GM19043 (cell line): ENCODE measurements around the gene USF3.
A peak's percentile ranks its signal among the peaks of the same experiment; 100 is the strongest.

Experiments used
- ATAC-seq: cut with Tn5 transposase; IDR thresholded peaks from one replicate; pipeline ENCODE4 v1.9.1; 2021; ENCODE audit warnings: low read depth; ENCODE audit not compliant: unreplicated experiment

Gene USF3, protein sequence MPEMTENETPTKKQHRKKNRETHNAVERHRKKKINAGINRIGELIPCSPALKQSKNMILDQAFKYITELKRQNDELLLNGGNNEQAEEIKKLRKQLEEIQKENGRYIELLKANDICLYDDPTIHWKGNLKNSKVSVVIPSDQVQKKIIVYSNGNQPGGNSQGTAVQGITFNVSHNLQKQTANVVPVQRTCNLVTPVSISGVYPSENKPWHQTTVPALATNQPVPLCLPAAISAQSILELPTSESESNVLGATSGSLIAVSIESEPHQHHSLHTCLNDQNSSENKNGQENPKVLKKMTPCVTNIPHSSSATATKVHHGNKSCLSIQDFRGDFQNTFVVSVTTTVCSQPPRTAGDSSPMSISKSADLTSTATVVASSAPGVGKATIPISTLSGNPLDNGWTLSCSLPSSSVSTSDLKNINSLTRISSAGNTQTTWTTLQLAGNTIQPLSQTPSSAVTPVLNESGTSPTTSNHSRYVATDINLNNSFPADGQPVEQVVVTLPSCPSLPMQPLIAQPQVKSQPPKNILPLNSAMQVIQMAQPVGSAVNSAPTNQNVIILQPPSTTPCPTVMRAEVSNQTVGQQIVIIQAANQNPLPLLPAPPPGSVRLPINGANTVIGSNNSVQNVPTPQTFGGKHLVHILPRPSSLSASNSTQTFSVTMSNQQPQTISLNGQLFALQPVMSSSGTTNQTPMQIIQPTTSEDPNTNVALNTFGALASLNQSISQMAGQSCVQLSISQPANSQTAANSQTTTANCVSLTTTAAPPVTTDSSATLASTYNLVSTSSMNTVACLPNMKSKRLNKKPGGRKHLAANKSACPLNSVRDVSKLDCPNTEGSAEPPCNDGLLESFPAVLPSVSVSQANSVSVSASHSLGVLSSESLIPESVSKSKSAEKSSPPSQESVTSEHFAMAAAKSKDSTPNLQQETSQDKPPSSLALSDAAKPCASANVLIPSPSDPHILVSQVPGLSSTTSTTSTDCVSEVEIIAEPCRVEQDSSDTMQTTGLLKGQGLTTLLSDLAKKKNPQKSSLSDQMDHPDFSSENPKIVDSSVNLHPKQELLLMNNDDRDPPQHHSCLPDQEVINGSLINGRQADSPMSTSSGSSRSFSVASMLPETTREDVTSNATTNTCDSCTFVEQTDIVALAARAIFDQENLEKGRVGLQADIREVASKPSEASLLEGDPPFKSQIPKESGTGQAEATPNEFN (N-terminal part only)

DNA sequence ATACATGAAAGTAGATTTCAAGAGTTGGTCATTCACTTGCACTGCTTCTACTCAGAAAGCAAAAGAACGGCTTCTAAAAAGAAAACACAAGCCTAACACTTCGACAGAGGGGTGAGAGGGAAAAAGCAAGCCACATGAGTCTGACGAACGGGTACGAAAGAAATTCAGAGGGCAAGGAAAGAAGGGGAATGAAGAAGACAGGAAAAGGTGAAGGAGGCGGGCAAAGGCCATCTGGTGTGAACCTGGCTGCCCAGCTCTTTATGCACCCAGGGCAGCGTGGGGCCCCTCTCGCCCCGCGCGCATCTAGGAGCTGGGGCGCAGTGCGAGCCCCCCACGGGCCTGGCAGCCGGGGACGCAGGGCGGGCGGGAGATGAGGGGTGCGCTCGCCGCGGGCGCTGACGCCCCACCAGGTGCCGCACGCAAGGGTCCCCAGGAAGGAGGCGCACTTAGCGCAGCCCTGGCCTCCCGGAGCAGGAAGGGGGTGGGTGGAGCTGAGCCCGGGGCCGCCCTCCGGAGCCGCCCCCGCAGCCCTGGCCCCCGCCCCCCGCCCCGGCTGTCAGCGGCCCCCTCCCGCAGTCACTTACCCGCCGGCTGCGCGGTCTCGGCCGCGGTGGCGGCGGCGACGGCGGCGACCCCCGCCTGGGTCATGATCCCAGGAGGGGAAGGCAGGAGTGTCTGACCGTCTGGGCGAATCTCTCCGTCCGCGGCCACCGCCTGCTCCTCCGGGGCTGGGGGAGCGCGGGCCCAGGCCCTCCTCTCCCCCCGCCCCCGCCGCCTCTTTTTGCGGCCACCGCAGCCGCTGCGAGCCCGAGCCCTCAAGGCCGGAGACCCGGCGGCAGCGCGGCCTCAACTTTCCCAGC is at the start of gene USF3:
Gene USF3 (minus strand): TSS at position 857 of the 860 bp plus-strand sequence. CDS start 21,764 bp downstream, outside the sequence.
- peak; percentile 56 for ATAC-seq

DNA sequence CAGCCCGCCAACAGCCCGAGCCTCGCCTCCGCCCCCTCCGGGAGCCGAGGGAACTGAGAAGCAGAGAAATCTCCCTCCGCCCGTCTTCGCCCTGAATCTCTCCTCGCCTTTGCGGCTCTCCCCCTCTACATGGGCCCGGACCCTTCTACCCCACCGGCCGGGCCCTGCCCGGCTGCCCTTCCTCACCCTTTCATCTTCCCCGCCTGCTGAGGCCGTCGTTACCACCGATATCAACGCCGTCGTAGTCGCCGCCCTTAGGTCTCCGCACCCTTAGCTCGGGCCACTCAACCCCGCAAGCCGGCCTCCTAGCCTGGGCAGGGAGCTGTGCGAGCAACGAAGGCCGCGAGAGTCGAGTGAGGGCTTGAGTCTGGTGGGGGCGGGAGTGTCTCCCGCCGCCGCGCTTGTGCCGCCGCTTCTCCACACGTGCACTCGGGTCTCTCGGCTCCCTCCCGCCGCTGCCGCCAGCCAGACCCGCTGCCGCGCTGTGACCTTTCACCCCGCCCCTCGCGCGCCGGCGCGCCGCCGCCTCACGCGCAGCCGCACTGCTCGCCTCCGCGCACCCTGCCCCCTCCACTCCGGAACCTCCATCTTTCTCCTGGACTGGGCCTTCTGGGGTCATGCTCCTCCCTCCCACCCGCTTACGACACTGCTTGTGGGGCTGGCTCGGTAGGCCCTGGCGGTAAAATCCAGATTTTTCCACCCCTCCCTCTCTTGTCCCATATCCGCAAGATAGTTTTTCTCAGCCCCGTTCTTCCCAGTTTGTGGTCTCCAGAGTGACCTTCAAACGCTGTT is 49.5 kb upstream of the USF3 start, which contains the start of gene NAA50:
Gene NAA50 (minus strand): TSS at position 494 of the 792 bp plus-strand sequence. CDS start 300 bp downstream, at position 194.
- ATAC-seq: peak; percentile 38

DNA sequence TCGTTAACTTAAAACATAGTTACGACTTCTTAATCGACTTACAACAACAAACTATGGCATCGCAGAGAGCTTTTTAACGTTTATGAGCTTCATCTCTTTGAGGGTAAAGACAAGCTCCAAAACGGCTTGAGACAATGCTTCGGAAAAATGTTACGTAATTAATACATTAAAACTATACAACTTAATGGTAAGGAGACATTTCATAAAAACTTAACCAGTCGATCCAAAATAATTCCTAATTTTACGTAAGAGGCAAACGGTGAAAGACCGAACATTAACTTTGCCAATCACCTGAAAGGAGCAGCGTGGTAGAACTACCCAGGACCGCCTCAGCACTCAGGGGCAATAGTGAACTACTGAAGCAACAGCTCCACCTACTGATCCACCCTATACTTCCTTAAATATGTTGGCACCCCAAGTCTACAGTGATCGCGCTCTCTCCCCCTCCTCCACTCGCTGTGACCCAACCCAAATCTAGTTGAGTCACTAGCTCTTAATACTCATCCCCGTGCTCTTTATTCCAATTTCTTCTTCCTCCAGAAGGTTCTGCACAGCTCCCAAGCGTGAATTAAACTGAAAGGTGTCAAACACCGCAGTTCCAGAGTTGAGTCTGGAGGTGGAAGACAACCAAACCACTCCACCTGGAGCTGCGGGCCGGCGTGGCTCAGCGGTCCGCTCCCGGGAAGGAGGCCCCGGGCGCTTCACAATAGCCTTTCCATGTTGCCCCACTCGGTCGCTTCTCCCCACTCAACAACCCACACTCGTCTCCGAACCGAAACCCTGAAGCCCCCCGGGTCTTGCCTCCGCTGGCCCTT is 48.7 kb upstream of the USF3 start:
- peak; percentile 47 for ATAC-seq

DNA sequence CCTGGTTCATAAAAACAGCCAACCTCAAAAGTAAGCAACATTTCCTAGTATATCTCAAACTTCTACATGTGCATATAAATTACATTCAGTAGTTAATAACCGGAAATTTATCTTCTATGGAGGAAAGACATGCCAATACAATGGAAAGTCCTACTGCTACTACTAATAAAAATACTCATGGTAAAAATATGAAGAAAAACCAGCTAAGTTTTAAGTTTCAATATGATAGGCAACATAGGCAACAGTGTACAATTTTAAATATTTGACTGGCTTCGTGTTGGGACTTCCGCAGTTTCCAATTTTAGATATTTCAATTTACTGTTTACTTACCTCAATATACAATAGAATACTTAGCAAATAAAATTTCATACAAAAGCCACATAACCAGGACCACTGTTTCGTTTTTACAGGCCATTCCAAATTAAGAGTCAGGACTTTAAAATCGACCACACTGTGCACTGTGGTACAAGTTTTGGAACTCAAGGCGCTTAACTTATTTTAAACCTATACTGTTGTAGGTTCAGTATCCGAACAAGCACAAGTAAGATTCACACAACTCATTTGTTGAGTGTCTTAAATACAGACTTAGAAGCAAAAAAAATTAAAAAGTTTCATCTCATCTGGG is 46.7 kb upstream of the USF3 start:
- ATAC-seq: no peak

DNA sequence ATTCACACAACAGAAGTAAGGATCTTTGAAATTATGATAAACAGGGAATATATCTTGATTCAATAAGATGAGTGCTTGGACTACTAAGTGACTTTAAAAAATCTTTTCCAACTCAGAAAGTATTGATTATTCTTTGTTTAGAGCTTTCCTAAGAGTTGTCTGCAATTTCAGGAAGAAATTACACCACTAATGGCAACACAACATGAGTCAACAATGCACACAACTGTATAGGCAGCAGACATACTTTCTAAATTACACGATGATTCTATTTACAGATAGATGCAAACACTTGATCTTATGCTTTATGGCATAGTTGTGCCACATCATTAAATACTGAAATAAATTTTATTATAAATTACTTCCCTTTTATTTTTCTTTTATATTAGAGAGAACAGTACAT is 45.2 kb upstream of the USF3 start:
- ATAC-seq: no peak

DNA sequence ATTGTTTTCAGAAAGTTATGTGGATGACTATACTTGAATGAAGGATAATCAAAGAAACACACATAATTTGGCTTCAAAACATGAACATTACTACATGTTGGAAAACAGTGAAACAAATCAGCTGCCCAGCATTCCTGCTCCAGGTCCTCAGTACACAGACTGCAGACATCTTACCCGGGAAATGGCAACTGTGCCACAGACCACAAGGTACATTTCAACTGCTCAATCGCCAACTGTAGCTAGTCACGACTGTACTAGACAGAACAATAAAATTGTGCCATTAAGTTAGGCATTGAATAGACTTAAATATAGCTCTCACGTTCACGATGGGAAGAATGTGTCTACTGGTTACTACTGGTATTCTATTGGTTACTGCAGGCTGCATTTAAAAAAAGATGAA is 44.6 kb upstream of the USF3 start:
- ATAC-seq: no peak

DNA sequence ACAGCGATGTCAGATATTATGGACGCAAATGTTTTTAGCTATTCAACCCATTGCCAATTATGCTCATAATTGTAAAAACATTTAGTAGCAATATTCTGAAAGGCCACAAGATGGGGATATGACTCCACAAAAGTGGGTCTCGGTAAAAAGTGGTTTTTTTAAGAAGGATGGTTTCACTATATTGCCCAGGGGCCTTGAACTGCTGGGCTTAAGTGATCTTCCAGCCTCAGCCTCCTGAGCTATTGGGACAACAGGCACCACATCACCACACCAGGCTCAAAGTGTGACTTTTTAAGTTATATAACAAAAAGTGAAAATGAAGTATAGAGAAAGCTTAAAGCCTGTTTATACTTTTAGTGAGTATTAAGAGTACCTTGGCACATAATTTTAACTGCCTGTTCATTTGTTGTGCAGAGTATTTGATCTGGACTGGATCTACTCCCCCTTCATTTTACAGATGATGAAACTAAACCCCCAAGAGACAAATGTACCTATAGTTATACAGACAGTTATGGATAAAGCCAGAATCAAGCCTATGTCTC is 40.2 kb upstream of the USF3 start:
- no peak for ATAC-seq

DNA sequence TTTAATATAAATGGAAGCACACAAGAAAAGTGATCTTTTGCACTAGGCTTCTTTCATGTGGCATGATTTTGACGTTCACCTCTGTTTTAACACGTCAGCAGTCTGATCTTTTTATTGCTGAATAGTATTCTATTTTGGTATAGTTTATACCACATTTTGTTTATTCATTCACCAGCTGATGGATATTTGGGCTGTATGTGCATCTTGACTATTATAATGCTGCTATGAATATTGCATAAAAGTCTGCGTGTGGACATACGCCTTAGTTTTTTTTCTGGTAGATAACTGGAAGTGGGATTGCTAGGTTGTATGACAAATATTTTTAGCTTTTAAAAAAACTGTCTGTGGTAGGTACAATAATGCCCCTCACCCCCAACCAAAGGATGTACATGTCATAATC is 35.3 kb upstream of the USF3 start:
- no peak for ATAC-seq

DNA sequence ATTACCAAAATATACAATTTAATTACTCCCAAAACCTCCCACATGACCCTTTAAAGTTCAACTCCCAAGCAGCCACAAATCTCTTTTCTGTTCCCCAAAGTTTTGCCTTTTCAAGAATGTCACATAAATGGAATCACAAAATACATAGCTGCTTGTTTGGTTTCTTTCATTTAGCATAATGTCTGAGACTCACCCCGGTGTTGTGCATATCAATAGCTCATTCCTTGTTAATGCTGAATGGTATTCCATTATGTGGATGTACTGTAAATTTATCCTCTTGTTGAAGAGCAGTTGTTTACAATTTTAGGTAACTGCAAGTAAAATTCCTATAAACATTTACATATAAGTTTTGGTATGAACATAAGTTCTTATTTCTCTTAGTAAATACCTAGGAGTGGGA is 34.1 kb upstream of the USF3 start:
- ATAC-seq: no peak

DNA sequence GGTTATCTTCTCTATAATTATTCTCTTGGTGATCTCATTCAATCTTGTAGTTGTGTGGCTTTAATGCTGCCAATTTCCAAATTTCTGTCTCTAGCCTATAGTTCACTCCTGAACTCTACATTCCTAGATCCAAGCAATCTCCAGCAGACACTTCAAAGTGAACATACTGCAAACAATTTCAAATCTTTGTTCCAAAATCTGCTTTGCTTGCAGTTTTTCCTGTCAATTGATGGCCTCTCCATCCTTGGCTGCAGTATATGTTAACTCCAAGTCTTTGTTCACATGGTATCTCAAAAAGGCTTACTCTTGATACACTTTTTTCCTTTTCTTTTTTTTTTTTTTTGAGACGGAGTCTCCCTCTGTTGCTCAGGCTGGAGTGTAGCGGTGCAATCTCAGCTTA is 32.2 kb upstream of the USF3 start:
- ATAC-seq: no peak

DNA sequence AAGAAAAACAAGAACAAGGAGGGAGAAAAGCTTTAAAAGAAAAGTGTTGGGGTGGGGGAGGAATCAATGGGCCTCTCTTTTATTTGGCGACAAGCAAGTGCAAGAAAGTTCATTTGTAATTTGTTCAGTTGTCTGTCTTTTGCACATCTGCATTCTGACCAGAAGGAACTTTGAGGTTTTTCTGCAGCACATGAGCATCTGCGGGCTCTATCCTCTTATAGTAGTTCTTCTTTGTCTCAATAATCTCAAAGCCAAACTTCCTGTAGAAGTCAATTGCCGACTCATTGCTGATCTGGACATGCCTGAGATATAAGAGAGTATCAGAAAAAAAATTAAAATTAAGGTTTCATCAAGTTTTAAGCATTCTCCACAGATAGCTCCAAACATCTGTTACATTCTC is 25.2 kb upstream of the USF3 start:
- ATAC-seq: no peak

DNA sequence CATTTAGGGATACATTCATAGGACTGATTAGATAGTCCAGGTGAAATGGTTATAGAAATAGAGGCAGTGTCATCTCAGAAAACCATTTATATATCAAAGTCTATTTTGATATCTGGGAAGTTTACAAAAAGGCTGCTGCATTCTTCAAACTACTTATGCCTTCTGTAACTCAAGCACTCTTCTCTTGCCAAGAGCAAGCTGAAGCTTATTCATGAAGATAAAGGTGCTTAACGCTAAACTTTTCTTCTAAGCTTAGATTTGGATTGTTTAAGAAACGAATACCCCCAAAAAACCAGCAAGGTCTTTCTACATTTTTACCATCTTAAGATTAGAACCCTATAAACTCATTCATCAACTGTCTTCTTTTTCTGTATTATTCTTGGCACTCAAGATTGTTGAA is 23.3 kb upstream of the USF3 start:
- ATAC-seq: no peak

DNA sequence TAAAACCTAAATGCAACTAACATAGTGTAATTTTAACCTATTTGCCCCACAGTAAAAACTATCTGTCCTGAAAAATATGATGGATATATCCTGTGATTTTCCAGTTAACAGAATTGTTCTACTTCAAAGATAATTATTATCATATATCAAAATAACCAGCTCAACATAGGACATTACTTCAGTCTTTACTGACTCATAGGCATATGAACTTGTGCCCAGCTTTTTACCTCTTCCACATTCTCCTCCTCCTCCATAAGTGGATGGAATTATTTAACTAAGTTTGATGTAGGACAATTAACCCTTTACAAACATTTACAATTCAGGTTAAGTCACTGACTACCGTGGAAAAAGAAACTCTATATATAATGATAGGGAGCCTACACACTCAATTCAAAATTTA is 22.9 kb upstream of the USF3 start:
- ATAC-seq: no peak

DNA sequence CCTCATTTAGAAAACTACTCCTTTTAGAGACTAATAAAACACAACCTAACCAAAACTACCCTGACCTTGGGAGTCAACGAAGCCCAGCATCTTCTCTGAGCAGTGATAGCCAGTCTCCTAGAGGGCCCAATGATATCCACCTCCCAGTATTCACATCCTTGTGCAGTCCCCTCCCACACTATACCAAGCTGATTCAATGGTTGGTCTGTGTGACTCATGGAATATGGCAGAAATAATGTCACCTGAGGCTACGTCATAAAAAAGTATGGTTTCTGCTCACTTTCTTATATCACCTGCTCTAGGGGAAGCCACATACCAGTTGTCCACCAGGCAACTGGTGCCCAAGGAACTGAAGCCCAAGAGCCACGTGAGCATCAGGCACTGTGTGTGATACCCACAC is 21.4 kb upstream of the USF3 start:
- ATAC-seq: no peak

DNA sequence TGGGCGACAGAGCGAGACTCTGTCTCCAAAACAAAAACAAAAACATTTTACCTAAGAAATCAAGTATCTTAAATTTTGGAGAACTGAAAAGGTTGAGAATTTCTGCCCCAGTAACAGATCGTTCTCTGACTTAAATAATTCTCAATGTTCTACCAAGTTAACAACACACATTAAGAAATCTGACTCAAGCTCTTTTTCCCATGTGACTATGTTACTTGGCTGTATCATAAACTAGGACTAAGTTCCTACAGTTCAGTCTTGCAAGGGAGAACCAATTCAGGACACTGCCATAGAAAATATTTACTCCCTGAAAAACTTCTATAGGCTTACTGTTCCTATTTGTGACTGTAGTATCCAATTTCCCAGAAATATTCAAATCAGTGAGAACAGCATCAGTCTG is 20.9 kb upstream of the USF3 start:
- ATAC-seq: no peak

DNA sequence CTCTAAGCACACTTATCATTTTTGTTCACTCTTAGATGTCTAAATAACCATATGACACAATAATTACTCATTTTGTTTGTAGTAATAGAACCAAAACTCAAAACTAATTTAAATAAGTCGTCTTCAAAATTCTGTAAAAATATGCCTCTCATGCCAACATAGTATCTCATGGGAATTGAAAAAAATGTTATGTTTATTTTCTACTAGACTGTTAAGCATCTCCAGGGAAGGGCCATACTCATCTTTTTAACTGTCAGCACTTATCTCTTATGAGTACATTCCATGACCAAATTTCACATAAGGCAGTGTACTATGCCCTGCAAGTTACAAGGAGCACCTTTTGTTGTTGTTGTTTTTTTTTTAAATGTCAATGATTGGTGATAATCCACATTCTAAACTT is 18.3 kb upstream of the USF3 start:
- ATAC-seq: no peak

DNA sequence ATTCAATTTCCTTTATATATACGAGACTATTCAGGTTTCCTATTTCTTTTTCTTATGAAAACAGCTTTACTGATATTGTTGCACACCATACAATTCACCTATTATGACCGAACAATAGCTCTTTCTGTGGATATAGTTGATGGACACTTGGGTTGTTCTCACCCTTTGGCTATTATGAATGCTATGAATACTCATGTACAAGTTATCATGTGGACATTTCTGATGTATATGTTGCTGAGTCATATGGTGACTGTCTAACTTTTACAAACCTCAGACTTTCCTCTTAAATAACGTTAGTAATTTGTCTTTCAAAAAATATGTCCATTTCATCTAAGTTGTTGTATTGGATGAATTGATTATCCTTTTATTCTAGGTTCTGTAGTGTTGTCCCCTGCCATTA is 15.7 kb upstream of the USF3 start:
- ATAC-seq: no peak

DNA sequence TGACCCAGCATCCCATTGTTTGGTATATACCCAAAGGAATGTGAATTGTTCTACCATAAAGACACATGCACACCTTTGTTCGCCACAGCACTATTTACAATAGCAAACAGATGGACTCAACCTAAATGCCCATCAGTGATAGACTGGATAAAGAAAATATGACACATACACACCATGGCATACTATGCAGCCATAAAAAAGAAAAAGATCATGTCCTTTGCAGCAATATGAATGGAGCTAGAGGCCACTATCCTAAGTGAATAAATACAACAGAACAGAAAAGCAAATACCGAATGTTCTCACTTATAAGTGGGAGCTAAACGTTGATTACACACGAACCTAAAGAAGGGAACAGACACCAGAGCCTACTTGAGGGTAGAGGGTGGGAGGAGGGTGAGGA is 11.4 kb upstream of the USF3 start:
- ATAC-seq: no peak
